HepG2 (cell line): ENCODE data around the gene ACOT8. TPM values are rescaled to one million over a fixed set of nuclear protein-coding genes. Genes with fewer than 3 reads are reported as not detected.

Source experiments
- GPBP1L1 ChIP-seq: sonication (generic); formaldehyde crosslinking; IDR thresholded peaks from 2 replicates; pipeline ENCODE4 v1.5.0; 2020; ENCODE audit warnings: mild to moderate bottlenecking, missing genetic modification reagents
- MAF1 ChIP-seq: sonication (generic); formaldehyde crosslinking; IDR thresholded peaks from 2 replicates; pipeline ENCODE4 v1.5.0; 2020; ENCODE audit warnings: missing genetic modification reagents, borderline replicate concordance
- MIER2 ChIP-seq: IDR thresholded peaks from 2 replicates; pipeline ENCODE4 v1.6.1; 2016; ENCODE audit warnings: missing biosample characterization, missing genetic modification reagents
- NFE2L2 ChIP-seq: fragments of 150-350 bp; IDR thresholded peaks from 2 replicates; pipeline ENCODE4 v1.6.1; 2014; ENCODE audit warnings: low read length
- NONO ChIP-seq, 2 experiments: fragments of 450-650 bp in 1 of 2; sonication (generic) in 1 of 2; formaldehyde crosslinking in 1 of 2; IDR thresholded peaks in 1 of 2; conservative IDR thresholded peaks in 1 of 2; 2 replicates each; pipeline versions ENCODE4 v1.6.1 to v1.8.0; 2017 to 2022; ENCODE audit warnings: mild to moderate bottlenecking in 1 of 2, missing genetic modification reagents in 1 of 2, moderate library complexity in 1 of 2
- NR2F6 ChIP-seq, 2 experiments: IDR thresholded peaks; 2 replicates each; pipeline ENCODE4 v1.6.1; 2016; ENCODE audit warnings: antibody characterized with exemption in 1 of 2, mild to moderate bottlenecking in 1 of 2
- PRDM15 ChIP-seq: sonication (generic); formaldehyde crosslinking; IDR thresholded peaks from 2 replicates; pipeline ENCODE4 v1.4.0; 2020; ENCODE audit warnings: missing genetic modification reagents
- SNAPC4 ChIP-seq: sonication (generic); formaldehyde crosslinking; IDR thresholded peaks from 2 replicates; pipeline ENCODE4 v1.4.0; 2020; ENCODE audit warnings: mild to moderate bottlenecking, missing genetic modification reagents
- XRCC5 ChIP-seq: fragments of 200-400 bp; formaldehyde crosslinking; optimal IDR thresholded peaks from 2 replicates; pipeline ENCODE3; 2017; ENCODE audit warnings: mild to moderate bottlenecking, low read length
- ZBTB34 ChIP-seq: sonication (generic); formaldehyde crosslinking; IDR thresholded peaks from 2 replicates; pipeline ENCODE4 v1.8.0; 2022; ENCODE audit warnings: mild to moderate bottlenecking, missing genetic modification reagents
- ZBTB38 ChIP-seq: sonication (generic); formaldehyde crosslinking; IDR thresholded peaks from 2 replicates; pipeline ENCODE4 v1.5.1; 2020; ENCODE audit warnings: mild to moderate bottlenecking, missing genetic modification reagents
- ZBTB39 ChIP-seq: sonication (generic); formaldehyde crosslinking; IDR thresholded peaks from 2 replicates; pipeline ENCODE4 v1.5.0; 2020; ENCODE audit warnings: missing genetic modification reagents
- ZNF253 ChIP-seq: sonication (generic); formaldehyde crosslinking; IDR thresholded peaks from 2 replicates; pipeline ENCODE4 v1.8.0; 2022; ENCODE audit warnings: mild to moderate bottlenecking, missing genetic modification reagents, borderline replicate concordance
- ZNF570 ChIP-seq: sonication (generic); formaldehyde crosslinking; IDR thresholded peaks from 2 replicates; pipeline ENCODE4 v1.4.0; 2020; ENCODE audit warnings: mild to moderate bottlenecking, missing genetic modification reagents, borderline replicate concordance
- polyA plus RNA-seq, 8 experiments: library from polyadenylated mRNA; depleted of rRNA in 3 of 8; stranded (reverse) in 7 of 8; unstranded in 1 of 8; fragments of >200 nt; fragmentation: Illumina TruSeq in 4 of 8; extraction: Trizol in 4 of 8; gene quantifications; 2 replicates each; pipeline versions ENCODE4 v1.2.1 to v1.2.3, GENCODE V29; 2011 to 2016; ENCODE audit warnings: low read depth in 4 of 8, missing spikeins in 1 of 8, mixed read lengths in 1 of 8; ENCODE audit not compliant: insufficient read depth in 1 of 8
- total RNA-seq, 5 experiments: library from RNA; depleted of rRNA; stranded (reverse); fragments of >200 nt; fragmentation: Illumina TruSeq; extraction: Trizol; gene quantifications; 2 replicates each; pipeline ENCODE4 v1.2.3, GENCODE V29; 2016; ENCODE audit warnings: low read depth in 1 of 5

ACOT8 gene
- total and polyA plus RNA-seq, 2 of the 13 experiments (the other 11 are each of a cell fraction or from before 2014, with no cell fraction given), result 31.4 to 45.5 TPM

- no peak for TF ChIP-seq PRDM15
- TF ChIP-seq ZNF570 (CRISPR knock-in tag), result no peak
- no peak for TF ChIP-seq NR2F6 (IDR thresholded peaks at IDR 0.05)
- 0 out of 2 replicates have a peak, but pooled peaks have one; percentile 9 for TF ChIP-seq NR2F6 (CRISPR knock-in tag; IDR thresholded peaks at IDR 0.05)
- TF ChIP-seq XRCC5, result peak; percentile 89
- no peak for TF ChIP-seq SNAPC4
- TF ChIP-seq NONO (IDR thresholded peaks at IDR 0.05), result no peak
- no peak for TF ChIP-seq NONO (CRISPR knock-in tag; conservative IDR thresholded peaks at IDR 0.05)
- 0 out of 2 replicates have a peak, but pooled peaks have one; percentile 43 for TF ChIP-seq MAF1 (CRISPR knock-in tag)
- TF ChIP-seq ZBTB39, result peak; percentile 19; the same call in 1 of the 2 replicates
- TF ChIP-seq ZNF253, result no peak
- TF ChIP-seq ZBTB38 (CRISPR knock-in tag), result no peak
- 0 out of 2 replicates have a peak, but pooled peaks have one; percentile 22 for TF ChIP-seq NFE2L2
- TF ChIP-seq ZBTB34 (CRISPR knock-in tag), result 0 out of 2 replicates have a peak, but pooled peaks have one; percentile 33
- no peak for TF ChIP-seq MIER2 (CRISPR knock-in tag)
- TF ChIP-seq GPBP1L1, result no peak
Measured at GRCh38 chr20:45798935-45799642, 58.1 kb downstream of the ACOT8 start (continued).
